A172 (cell line): ENCODE measurements around the gene FTL. TPM values are rescaled to one million over a fixed set of nuclear protein-coding genes. Genes with fewer than 3 reads are reported as not detected.

Experiments used
- DNase-seq: peaks from one replicate; pipeline ENCODE4 v3.0.0-alpha.2; 2015; ENCODE audit warnings: low spot score
- total RNA-seq: library from RNA; depleted of rRNA; stranded (reverse); fragments of >200 nt; shearing (Covaris generic); gene quantifications from 2 replicates; pipeline ENCODE4 v1.2.3, GENCODE V29; 2014

Gene FTL
- total RNA-seq, 1 experiment from 2014 or later: 2,662 TPM

- DNase-seq: no peak
Measured at GRCh38 chr19:48945817-48946216, 19.3 kb upstream of the FTL start.

DNA sequence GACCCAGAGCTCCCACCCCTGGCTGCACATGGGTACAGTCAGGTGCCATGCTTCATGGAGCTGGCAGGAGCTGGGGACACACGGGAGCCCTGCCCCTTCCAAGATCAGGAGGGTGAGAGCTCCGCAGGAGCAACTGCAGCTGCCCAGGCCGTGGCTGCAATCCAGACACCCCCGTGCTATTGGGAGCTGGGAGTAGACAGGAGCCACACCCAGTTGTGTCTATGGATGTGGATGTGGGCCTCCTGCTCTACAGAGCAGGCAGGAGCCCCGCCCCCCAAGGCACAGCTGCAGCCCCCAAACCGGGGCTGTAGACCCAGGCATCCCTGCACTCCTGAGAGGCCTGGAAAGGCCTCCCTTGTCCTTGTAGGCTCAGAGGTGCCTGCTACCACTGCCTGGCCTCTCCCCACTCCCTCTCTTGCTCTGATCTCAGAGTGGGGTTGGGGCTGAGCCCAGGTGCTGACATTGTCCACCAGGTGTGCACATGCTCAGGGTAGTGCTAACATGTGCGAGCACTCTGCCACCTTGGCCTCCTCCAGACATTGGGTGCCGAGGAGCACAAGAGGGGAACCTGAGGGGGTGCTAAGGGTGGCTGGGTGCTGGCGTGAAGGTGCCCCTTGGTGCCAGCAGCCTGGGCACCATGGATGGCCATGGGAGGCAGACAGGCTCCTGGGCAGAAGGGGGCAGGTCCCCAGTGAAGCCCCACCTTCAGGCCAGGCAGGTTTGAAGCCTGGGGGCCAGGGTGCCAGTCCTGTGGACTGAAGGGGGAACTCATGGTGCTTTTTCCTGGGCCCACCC, 18.4 kb upstream of the FTL start:
- no peak for DNase-seq

DNA sequence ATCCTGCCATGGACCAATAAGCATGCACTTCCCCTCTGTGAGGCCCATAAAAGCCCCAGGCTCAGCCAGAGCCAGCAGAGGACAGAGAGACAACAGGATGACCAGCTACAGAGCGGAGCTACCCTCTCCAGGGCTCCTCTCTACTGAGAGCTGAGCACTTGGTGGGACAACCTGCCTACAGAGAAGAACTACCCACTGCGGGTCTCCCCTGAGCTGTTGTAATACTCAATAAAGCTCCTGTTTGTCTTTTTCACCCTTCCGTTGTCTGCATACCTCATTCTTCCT, 17.9 kb upstream of the FTL start:
- no peak for DNase-seq

- no peak for DNase-seq
Measured at GRCh38 chr19:48950159-48950558, 14.9 kb upstream of the FTL start.

- DNase-seq: no peak
Measured at GRCh38 chr19:48950830-48951519, 14.1 kb upstream of the FTL start.

GRCh38 chr19:48953141-48953540, 12.0 kb upstream of the FTL start:
- no peak for DNase-seq

DNA sequence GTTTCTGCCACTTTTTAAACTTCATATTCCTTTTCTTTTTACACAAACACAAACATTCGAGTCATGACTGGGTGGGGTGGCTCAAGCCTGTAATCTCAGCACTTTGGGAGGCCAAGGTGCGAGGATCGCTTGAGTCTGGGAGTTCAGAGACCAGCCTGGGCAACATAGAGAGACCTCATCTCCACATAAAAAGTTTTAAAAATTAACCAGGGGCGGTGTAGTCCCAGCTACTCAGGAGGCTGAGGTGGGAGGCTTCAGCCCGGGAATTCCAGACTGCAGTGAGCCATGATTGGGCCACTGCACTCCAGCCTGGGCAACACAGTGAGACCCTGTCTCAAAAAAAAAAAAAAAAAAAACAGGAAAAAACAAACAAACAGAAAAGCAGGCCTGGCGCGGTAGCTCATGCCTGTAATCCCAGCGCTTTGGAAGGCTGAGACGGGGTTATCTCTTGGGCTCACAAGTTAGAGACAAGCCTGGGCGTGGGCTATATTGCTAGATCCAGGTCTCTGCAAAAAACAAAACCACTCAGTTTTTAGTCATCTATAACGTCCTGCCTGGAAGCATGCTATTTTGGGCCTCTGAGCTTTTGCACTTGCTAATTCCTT, 11.0 kb upstream of the FTL start:
- DNase-seq: no peak

GRCh38 chr19:48954595-48955307, 10.4 kb upstream of the FTL start, which contains the start of gene BAX:
Gene BAX, plus strand, starts transcription at chr19:48954875. Its CDS starts 54 bp downstream, at chr19:48954929.
- DNase-seq: peak; percentile 85

GRCh38 chr19:48955308-48955958, 9.7 kb upstream of the FTL start:
- no peak for DNase-seq

DNA sequence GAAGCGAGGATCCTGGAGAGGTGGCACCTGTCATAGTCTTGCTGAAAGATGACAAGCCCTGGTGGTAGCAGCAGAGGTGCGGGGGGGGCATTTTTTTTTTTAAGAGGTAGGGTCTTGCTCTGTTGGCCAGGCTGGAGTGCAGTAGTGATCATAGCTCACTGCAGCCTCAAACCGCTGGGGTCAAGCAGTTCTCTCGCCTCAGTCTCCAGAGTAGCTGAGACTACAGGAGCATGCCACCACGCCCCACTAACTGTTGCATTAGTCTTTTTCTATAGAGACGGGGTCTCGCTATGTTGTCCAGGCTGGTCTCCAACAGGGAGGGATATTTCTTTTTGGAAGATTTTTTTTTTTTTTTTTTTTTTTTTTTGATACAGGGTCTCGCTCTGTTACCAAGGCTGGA, 7.1 kb upstream of the FTL start:
- no peak for DNase-seq

GRCh38 chr19:48959341-48960239, 5.5 kb upstream of the FTL start:
- no peak for DNase-seq

- no peak for DNase-seq
Measured at GRCh38 chr19:48961051-48961649, 4.0 kb upstream of the FTL start.

- DNase-seq: no peak
Measured at GRCh38 chr19:48961673-48962028, 3.5 kb upstream of the FTL start.

DNA sequence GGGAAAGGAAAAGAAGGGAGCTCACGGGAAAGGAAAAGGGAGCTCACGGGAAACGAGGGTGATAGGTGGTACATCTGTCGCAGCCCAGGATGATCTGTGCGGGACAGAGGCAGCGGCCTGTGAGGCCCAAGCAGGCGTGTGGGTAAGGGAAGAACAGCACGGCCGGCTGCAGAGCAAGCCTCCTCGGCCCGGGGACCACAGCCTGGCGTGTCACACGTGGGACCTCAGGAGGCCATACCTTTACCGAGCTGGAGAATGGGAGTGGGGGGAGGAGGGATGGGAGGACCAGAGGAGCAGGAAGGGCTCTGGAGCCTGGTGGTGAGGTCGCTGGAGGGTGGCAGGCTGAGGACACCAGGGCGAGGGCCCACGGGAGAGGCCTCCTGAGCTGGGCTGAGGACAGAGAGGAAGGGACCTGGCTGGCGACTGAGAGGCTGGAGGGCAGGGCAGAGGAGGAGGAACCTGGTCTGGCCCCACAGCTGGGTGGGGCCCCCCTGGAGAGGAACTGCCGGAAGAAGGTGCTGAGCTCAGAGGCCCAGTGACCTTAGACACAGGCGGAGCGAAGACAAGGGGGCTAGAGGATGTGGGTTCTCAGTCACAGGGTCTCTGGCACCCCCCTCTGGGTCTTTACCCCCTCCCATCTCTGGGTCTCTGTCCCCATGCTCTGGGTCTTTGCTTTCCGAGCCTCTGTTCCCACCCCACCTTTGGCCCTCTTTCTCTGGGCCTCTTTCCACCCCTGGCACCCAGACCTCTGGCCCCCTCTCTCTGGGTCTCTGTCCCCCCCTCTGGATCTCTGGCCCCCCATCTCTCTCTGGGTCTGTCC, 2.9 kb upstream of the FTL start:
- peak; percentile 64 for DNase-seq

- DNase-seq: no peak
Measured at GRCh38 chr19:48962849-48963165, 2.3 kb upstream of the FTL start.

- DNase-seq: peak; percentile 56
Measured at GRCh38 chr19:48963371-48964204, 1.5 kb upstream of the FTL start.

DNA sequence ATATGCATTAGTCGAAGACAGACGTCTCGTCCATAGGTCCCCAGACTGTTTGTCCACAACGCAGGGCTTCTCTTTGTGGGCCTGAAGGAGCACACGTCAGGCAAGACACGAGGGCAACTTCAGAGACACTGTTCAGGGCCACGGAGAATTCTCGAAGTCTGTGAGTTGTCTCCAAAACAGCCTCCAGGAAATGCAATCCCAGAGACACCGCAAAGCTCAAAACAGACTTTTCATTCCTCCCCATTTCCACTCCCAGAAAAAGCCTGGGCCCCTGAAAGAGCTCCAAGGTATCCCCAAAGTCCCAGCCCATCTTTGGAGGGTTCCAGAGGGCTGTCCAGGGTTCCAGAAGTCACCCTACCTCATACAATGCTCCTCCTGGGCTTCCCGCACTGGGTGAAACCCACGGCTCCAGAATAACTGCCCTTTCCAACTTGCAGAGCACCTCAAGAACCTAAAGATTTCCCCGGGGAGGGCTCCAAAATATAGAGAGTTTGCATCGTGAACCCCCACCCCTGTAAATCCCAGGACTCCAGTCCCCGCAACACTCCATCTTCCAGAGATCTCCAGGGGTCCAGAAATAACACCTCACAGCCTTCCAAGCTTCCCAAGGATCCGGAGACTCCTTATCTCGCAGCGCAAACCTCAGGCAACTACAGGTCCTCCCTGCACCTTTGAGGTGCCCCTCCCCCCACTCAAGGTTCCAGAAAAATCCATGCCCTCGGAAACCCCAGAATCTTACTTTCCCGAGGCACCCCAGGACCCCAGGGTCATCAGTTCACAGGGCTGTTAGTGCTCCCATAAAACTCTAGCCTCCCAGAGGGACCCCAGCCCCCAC, 687 bp upstream of the FTL start:
- DNase-seq: no peak
